GM12875 (cell line): ENCODE results near the gene UFC1.

Experiments used
- H3K4me3 ChIP-seq: one replicate; pipeline ENCODE4 v1.5.1; 2011; ENCODE audit warnings: low read depth, low read length, control low read depth
- CTCF ChIP-seq: IDR thresholded peaks from 2 replicates; pipeline ENCODE4 v1.5.1; 2011; ENCODE audit warnings: low read depth, mild to moderate bottlenecking, control low read depth, inconsistent platforms, low read length, moderate library complexity, borderline replicate concordance; ENCODE audit not compliant: insufficient read depth

The UFC1 gene

GRCh38 chr1:161198897-161199431, 45.2 kb downstream of the UFC1 start, which contains the start of gene ADAMTS4:
TSS of gene ADAMTS4 (minus strand) at chr1:161199054. CDS start at chr1:161198627, 427 bp downstream.
- TF ChIP-seq CTCF = no peak
- no peak within 1 kb of the TSS for H3K4me3 ChIP-seq

DNA sequence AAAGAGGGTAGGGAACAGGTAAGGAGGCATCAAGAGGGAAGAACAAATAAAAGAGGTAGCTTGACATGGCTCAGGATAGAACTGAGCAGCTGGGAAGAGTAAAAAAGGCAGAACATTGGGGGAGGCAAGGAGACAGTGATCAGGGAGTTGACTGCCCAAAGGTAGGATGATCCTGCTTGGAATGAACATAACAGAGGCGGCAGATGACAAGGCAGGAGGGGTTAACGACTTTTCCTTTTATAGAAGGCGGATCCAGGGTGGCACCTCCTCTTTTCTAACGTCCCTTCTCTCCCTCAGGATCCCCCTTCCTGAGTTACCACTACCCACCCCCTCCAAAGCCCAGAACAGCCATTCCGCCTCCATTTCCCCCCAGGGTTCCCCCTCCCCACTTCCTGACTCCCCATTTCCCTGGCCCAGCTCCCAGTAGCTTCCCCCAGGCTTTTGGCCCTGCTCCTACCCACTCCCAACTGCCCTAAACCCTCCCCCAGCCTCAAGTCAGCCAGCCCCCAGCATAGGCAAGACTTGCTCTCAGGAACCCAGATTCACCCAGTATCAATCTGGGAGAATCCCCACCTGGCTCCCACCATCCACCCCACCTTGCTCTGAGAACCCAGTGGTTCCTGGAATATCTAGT, 45.8 kb downstream of the UFC1 start:
- TF ChIP-seq CTCF = no peak

GRCh38 chr1:161200421-161200991, 46.7 kb downstream of the UFC1 start:
- no peak overlapping the region for H3K4me3 ChIP-seq
- no peak for TF ChIP-seq CTCF

More for the DNA sequence above, 45.8 kb downstream of the UFC1 start:
- no peak overlapping the region for H3K4me3 ChIP-seq

GRCh38 chr1:161200992-161201835, 47.4 kb downstream of the UFC1 start:
- no peak for TF ChIP-seq CTCF

DNA sequence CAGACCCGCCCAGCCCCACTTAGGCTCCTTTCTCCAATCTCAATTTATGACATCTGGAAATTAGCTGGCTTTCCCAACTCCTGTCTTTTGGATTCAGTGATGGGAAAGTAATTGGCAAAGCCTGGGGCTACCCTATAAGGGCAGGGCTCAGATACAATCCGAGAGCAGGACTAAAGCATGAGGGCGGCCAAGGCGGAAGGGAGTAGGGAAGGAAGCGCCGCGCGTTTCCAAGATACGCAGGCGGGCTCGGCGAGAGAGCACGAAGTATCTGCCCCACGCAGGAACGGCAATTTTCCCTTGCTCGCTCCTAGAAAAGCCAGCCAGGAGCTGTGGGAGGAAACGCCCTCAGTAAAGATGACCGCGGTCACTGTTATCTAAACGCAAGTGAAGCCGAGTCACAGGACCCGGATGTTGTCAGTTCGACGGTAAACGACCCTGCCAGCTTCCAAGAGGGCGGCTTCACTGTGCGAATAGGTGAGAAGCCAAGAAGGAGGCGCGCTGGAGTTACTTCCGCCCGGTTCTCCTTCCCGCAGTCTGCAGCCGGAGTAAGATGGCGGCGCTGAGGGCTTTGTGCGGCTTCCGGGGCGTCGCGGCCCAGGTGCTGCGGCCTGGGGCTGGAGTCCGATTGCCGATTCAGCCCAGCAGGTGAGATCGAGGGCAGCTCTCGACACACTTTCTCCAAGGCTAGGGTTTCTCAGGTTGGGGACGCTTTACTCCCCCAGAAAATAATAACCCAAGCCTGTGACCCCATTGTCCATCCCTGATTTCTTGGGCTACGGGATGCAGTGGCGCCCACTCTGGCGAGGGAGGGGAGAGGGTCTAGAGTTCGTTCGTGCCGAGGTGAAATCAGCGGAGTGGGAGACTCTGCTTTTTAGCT, 48.3 kb downstream of the UFC1 start, which contains the start of gene NDUFS2:
Gene NDUFS2 (plus strand): TSS at position 532 of the 877 bp plus-strand sequence. CDS start 19 bp downstream, at position 551.
- TF ChIP-seq CTCF = peak; percentile 33; the same call in 1 of the 2 replicates
- peak within 1 kb of the TSS; percentile 88 for H3K4me3 ChIP-seq

More at GRCh38 chr1:161200992-161201835, 47.4 kb downstream of the UFC1 start:
- H3K4me3 ChIP-seq = peak overlapping the region; percentile 53
